Neural progenitor cell (in vitro differentiated cells): ENCODE measurements around the gene PPP6R3. TPM values are rescaled to one million over a fixed set of nuclear protein-coding genes. Genes with fewer than 3 reads are reported as not detected.

ENCODE experiments used
- DNase-seq: peaks from one replicate; pipeline ENCODE4 v3.0.0-alpha.2; 2016; ENCODE audit warnings: low spot score
- H2AFZ ChIP-seq: fragments of 200-600 bp; sonication (generic); replicated peaks from 2 replicates; pipeline ENCODE4 v1.6.1; 2016; ENCODE audit warnings: antibody characterized with exemption
- H3F3A ChIP-seq: fragments of 200-600 bp; sonication (generic); 2 replicates; pipeline ENCODE4 v1.6.1; 2016; ENCODE audit warnings: antibody characterized with exemption, low read depth
- H3K27ac ChIP-seq: fragments of 200-600 bp; sonication (generic); 2 replicates; pipeline ENCODE4 v1.5.1; 2016; ENCODE audit warnings: mild to moderate bottlenecking
- H3K27me3 ChIP-seq: fragments of 200-600 bp; sonication (generic); 2 replicates; pipeline ENCODE4 v1.6.1; 2016; ENCODE audit warnings: mild to moderate bottlenecking, moderate library complexity
- H3K36me3 ChIP-seq: fragments of 200-600 bp; sonication (generic); 2 replicates; pipeline ENCODE4 v1.5.1; 2016
- H3K4me1 ChIP-seq: fragments of 200-600 bp; sonication (generic); 2 replicates; pipeline ENCODE4 v1.6.1; 2016; ENCODE audit warnings: mixed run types
- H3K4me2 ChIP-seq: fragments of 200-600 bp; sonication (generic); 2 replicates; pipeline ENCODE4 v1.6.1; 2016
- H3K4me3 ChIP-seq: fragments of 200-600 bp; sonication (generic); 2 replicates; pipeline ENCODE4 v1.5.1; 2016
- H3K79me2 ChIP-seq: fragments of 200-600 bp; sonication (generic); 2 replicates; pipeline ENCODE4 v1.6.1; 2016; ENCODE audit warnings: low read depth
- H3K9ac ChIP-seq: fragments of 200-600 bp; sonication (generic); 2 replicates; pipeline ENCODE4 v1.6.1; 2016
- H3K9me3 ChIP-seq: fragments of 200-600 bp; sonication (generic); 2 replicates; pipeline ENCODE4 v1.5.1; 2016; ENCODE audit warnings: low read depth
- H4K20me1 ChIP-seq: fragments of 200-600 bp; sonication (generic); 2 replicates; pipeline ENCODE4 v1.6.1; 2016; ENCODE audit warnings: low read depth
- H3K27ac Mint-ChIP-seq: 3 replicates; pipeline ENCODE4 v1.8.0; 2021; ENCODE audit warnings: mixed read lengths
- H3K27me3 Mint-ChIP-seq: 2 replicates; pipeline ENCODE4 v1.8.0; 2022; ENCODE audit warnings: low read depth, mild to moderate bottlenecking, inconsistent platforms, moderate library complexity, mixed read lengths; ENCODE audit not compliant: insufficient read depth
- H3K36me3 Mint-ChIP-seq: 3 replicates; pipeline ENCODE4 v1.8.0; 2021; ENCODE audit warnings: mixed read lengths
- H3K4me1 Mint-ChIP-seq: 3 replicates; pipeline ENCODE4 v1.8.0; 2021; ENCODE audit warnings: mixed read lengths
- H3K4me3 Mint-ChIP-seq: 3 replicates; pipeline ENCODE4 v1.8.0; 2021; ENCODE audit warnings: mild to moderate bottlenecking, moderate library complexity, mixed read lengths
- H3K9me3 Mint-ChIP-seq: 3 replicates; pipeline ENCODE4 v1.8.0; 2020; ENCODE audit warnings: mixed read lengths
- EZH2 ChIP-seq: fragments of 200-600 bp; sonication (generic); IDR thresholded peaks from 2 replicates; pipeline ENCODE4 v1.6.1; 2017; ENCODE audit warnings: antibody characterized with exemption, mild to moderate bottlenecking, moderate library complexity
- EZH2phosphoT487 ChIP-seq: fragments of 200-600 bp; sonication (generic); IDR thresholded peaks from 2 replicates; pipeline ENCODE4 v1.6.1; 2017; ENCODE audit warnings: antibody characterized with exemption
- total RNA-seq: library from RNA; depleted of rRNA; stranded (reverse); fragments of >200 nt; gene quantifications from 2 replicates; pipeline ENCODE4 v1.2.3, GENCODE V29; 2015; ENCODE audit warnings: low replicate concordance
- TF ChIP-seq, protein P1 (sequence below): fragments of 200-600 bp; sonication (generic); IDR thresholded peaks from 2 replicates; pipeline ENCODE4 v1.5.1; 2017; ENCODE audit warnings: antibody characterized with exemption, mild to moderate bottlenecking

PPP6R3 gene
- total RNA-seq, 1 donor from 2014 or later, result 197 TPM

DNA sequence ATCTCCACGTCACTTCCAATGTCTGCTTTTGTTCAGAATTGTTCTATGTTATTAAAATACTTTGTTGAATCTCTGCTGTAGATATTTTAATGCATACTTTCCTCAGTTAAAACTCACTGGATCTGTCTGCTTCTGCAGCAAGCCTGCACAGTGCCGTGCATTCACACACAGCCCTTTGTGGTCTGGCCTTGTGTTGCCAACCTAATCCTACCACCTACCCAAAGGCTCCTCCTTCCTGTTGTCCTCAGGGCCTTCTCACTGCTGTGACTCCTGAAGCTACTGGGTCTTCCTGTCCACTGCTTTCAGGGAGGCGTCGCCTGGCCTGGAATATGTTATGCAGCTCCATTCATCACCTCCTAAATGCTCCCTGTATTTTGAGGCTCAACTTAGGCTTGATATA lies 67.0 kb downstream of the PPP6R3 start:
- DNase-seq, result peak; percentile 21
- no peaks in the 10 kb centered on the region for H3K9me3 ChIP-seq
- peaks cover 6% of the 10 kb centered on the region for H3K36me3 ChIP-seq
- peaks cover 2% of the 10 kb centered on the region for H3K27me3 Mint-ChIP-seq
- H3K9me3 Mint-ChIP-seq, result no peaks in the 10 kb centered on the region
- H3K27me3 ChIP-seq, result no peaks in the 10 kb centered on the region
- H2AFZ ChIP-seq, result no peak overlapping the region
- TF ChIP-seq EZH2phosphoT487, result no peak
- no peak for TF ChIP-seq EZH2
- TF ChIP-seq, protein P1, sequence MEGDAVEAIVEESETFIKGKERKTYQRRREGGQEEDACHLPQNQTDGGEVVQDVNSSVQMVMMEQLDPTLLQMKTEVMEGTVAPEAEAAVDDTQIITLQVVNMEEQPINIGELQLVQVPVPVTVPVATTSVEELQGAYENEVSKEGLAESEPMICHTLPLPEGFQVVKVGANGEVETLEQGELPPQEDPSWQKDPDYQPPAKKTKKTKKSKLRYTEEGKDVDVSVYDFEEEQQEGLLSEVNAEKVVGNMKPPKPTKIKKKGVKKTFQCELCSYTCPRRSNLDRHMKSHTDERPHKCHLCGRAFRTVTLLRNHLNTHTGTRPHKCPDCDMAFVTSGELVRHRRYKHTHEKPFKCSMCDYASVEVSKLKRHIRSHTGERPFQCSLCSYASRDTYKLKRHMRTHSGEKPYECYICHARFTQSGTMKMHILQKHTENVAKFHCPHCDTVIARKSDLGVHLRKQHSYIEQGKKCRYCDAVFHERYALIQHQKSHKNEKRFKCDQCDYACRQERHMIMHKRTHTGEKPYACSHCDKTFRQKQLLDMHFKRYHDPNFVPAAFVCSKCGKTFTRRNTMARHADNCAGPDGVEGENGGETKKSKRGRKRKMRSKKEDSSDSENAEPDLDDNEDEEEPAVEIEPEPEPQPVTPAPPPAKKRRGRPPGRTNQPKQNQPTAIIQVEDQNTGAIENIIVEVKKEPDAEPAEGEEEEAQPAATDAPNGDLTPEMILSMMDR, result no peak
- peaks cover 9% of the 10 kb centered on the region for H3F3A ChIP-seq
- no peak overlapping the region for H3K27ac Mint-ChIP-seq
- peaks cover 97% of the 10 kb centered on the region for H4K20me1 ChIP-seq
- no peak overlapping the region for H3K4me3 ChIP-seq
- H3K4me1 ChIP-seq, result peaks cover 22% of the 10 kb centered on the region
- H3K79me2 ChIP-seq, result peaks cover 98% of the 10 kb centered on the region
- H3K4me3 Mint-ChIP-seq, result no peak overlapping the region
- H3K4me2 ChIP-seq, result no peak overlapping the region
- H3K36me3 Mint-ChIP-seq, result peaks cover 23% of the 10 kb centered on the region
- no peak overlapping the region for H3K27ac ChIP-seq
- H3K4me1 Mint-ChIP-seq, result peaks cover 3% of the 10 kb centered on the region
- no peak overlapping the region for H3K9ac ChIP-seq

DNA sequence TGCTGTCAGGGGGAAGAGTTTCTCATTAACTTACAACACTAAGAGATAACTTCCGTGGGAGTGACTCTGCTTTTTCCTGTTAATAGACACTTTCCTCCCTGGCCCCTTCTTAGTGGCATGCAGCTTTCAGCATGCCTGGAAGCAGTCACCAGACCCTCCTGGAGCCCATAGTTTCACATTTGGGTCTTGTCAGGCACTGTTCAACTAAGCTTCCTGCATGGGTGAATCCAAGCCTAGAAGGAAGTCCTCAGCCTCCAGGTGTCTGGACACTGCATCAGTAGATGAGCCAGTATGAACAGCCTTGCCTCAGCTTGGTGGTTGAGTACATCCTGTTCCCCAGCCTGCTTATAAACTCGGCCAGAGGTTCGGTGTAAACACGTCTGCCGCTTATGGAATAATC lies 68.1 kb downstream of the PPP6R3 start:
- Histone ChIP-seq H3K9ac (no peak overlapping the region), H3K4me2 (no peak overlapping the region), H4K20me1 (peaks cover 99% of the 10 kb centered on the region), H3K79me2 (peaks cover 100% of the 10 kb centered on the region), H3K36me3 (no peaks in the 10 kb centered on the region), H2AFZ (no peak overlapping the region), H3K4me3 (no peak overlapping the region), H3F3A (peaks cover 12% of the 10 kb centered on the region), H3K27ac (no peak overlapping the region), H3K9me3 (no peaks in the 10 kb centered on the region), H3K4me1 (peaks cover 22% of the 10 kb centered on the region), H3K27me3 (no peaks in the 10 kb centered on the region)
- Mint-ChIP-seq H3K27me3 (peaks cover 2% of the 10 kb centered on the region), H3K4me1 (peaks cover 3% of the 10 kb centered on the region), H3K4me3 (no peak overlapping the region), H3K36me3 (peaks cover 16% of the 10 kb centered on the region), H3K27ac (no peak overlapping the region), H3K9me3 (no peaks in the 10 kb centered on the region)
- TF ChIP-seq, protein P1, result no peak
- TF ChIP-seq EZH2 (no peak), EZH2phosphoT487 (no peak)
- no peak for DNase-seq

DNA sequence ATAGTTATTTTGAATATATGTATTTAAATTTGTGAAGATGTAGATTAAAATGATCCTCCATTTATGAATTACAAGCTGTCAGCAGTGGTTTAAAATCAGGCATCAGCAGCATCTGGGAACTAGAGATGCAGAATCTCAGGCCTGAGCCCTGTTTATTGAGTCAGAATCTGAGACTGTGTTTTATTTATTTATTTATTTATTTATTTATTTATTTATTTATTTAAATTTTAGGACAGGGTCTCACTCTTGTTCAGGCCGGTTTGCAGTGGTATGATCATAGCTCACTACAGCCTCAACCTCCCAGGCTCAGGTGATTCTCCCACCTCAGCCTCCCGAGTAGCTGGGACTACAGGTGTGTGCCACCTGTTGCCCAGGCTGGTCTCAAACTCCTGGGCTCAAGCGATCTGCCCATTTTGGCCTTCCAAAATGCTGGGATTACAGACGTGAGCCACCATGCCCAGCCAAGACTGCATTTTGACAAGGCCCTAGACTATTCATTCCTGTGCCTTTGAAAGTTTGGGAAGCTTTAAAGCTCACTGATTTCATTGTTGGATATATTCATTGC lies 70.7 kb downstream of the PPP6R3 start:
- peaks cover 100% of the 10 kb centered on the region for H3K79me2 ChIP-seq
- H4K20me1 ChIP-seq, result peaks cover 100% of the 10 kb centered on the region
- Mint-ChIP-seq H3K36me3 (peaks cover 11% of the 10 kb centered on the region), H3K4me1 (peaks cover 7% of the 10 kb centered on the region), H3K4me3 (no peak overlapping the region), H3K27ac (no peak overlapping the region), H3K27me3 (peaks cover 2% of the 10 kb centered on the region), H3K9me3 (no peaks in the 10 kb centered on the region)
- H2AFZ ChIP-seq, result no peak overlapping the region
- H3K4me2 ChIP-seq, result no peak overlapping the region
- H3K4me3 ChIP-seq, result no peak overlapping the region
- DNase-seq, result no peak
- H3K4me1 ChIP-seq, result peaks cover 22% of the 10 kb centered on the region
- H3K36me3 ChIP-seq, result no peaks in the 10 kb centered on the region
- H3K27ac ChIP-seq, result peak overlapping the region; percentile 59
- no peak overlapping the region for H3K9ac ChIP-seq
- H3F3A ChIP-seq, result peaks cover 7% of the 10 kb centered on the region
- no peaks in the 10 kb centered on the region for H3K9me3 ChIP-seq
- H3K27me3 ChIP-seq, result no peaks in the 10 kb centered on the region
- TF ChIP-seq, protein P1, result no peak
- TF ChIP-seq EZH2phosphoT487, result no peak
- no peak for TF ChIP-seq EZH2
